ENCODE results near the gene BEND3. TPM values are rescaled to one million over a fixed set of nuclear protein-coding genes. Genes with fewer than 3 reads are reported as not detected.
"Not testable (repeated sequence)": the region's sequence is repeated elsewhere in the genome, so short reads cannot be mapped to it uniquely, and the experiment has no call there.

Gene BEND3
- total and polyA plus RNA-seq, 4 donors, result 2.3 to 4.3 (median 3.4) TPM

DNA sequence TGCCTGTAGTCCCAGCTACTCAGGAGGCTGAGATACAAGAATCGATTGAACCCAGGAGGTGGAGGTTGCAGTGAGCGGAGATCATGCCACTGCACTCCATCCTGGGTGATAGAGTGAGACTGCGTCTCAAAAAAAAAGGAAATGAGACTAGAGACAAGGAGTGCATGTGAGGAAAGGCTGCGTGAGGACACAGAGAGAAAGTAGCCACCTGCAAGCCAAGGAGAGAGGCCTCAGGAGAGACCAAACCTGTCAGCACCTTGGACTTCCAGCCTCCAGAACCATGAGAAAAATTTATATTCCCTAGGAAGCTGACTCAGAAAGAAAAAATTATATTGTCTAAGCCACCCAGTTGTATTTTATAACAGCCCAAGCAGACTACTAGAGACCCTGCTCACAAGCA lies 7.4 kb upstream of the BEND3 start:
- Histone ChIP-seq H3K27me3 (ENCODE audit: control insufficient read depth, insufficient read depth, low read length) (no peaks in the 10 kb centered on the region), H3K9me3 (ENCODE audit: control insufficient read depth, insufficient read depth, low read length) (no peaks in the 10 kb centered on the region), H3K4me3 (ENCODE audit: low read depth, low read length) (no peak overlapping the region), H3K27ac (ENCODE audit: low read depth, low read length) (no peak overlapping the region), H3K36me3 (ENCODE audit: control insufficient read depth, insufficient read depth, low read length) (no peaks in the 10 kb centered on the region), H3K4me1 (ENCODE audit: control insufficient read depth, insufficient read depth, low read length) (no peaks in the 10 kb centered on the region)
- 89% methylated on average over 4 of the region's 4 CpGs for WGBS (ENCODE audit: insufficient coverage)
- DNase-seq (ENCODE audit: low read depth in 4 of 6, low spot score in 6 of 6), result no peak

DNA sequence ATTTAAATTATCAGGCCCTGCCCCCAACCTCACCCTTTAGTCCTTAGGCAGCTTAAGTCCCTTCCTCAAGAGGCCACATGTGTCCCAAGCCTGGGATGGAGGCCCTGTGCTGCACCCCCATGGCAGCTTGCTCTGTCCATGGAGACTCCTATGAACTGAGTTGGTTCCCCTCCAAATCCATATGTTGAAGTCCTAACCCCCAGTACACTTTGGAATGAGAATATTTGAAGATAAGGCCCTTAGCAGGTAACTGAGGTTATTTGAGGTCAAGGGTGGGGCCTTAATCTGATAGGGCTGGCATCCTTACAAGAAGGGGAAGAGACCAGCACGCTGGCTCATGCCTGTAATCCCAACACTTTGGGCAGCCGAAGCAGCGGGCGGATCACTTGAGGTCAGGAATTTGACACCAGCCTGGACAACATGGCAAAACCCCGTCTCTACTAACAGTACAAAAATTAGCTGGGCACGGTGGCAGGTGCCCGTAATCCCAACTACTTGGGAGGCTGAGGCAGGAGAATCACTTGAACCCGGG lies 6.7 kb upstream of the BEND3 start:
- no peak overlapping the region for H3K27ac ChIP-seq (ENCODE audit: low read depth, low read length)
- H3K4me3 ChIP-seq (ENCODE audit: low read depth, low read length), result no peak overlapping the region
- DNase-seq (ENCODE audit: low read depth in 4 of 6, low spot score in 6 of 6), result no peak
- no peaks in the 10 kb centered on the region for H3K27me3 ChIP-seq (ENCODE audit: control insufficient read depth, insufficient read depth, low read length)
- H3K9me3 ChIP-seq (ENCODE audit: control insufficient read depth, insufficient read depth, low read length), result no peaks in the 10 kb centered on the region
- H3K4me1 ChIP-seq (ENCODE audit: control insufficient read depth, insufficient read depth, low read length), result no peaks in the 10 kb centered on the region
- 100% methylated on average over 3 of the region's 8 CpGs for WGBS (ENCODE audit: insufficient coverage)
- no peaks in the 10 kb centered on the region for H3K36me3 ChIP-seq (ENCODE audit: control insufficient read depth, insufficient read depth, low read length)

DNA sequence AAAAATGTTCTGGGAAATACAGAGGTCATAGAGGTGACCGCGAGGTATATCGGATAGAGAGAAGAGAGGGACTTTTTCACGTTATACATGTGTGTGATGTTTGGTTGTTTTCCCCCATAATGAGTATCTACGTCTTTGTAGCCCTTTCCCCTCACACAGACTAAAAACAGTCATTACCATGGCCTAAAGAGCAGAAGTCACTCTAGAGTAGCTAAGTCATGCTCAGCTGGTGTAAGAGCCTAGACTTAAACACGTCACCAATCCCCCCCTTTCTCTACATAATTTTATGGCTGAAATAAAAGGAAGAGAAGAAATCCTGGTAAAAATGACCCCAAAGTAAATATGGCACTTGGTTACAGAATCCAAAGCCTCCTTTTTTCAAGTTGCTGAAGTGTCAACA lies 6.0 kb upstream of the BEND3 start:
- Histone ChIP-seq H3K9me3 (ENCODE audit: control insufficient read depth, insufficient read depth, low read length) (no peaks in the 10 kb centered on the region), H3K27me3 (ENCODE audit: control insufficient read depth, insufficient read depth, low read length) (no peaks in the 10 kb centered on the region)
- no CpG with 5 or more reads among the region's 6 CpGs for WGBS (ENCODE audit: insufficient coverage)

DNA sequence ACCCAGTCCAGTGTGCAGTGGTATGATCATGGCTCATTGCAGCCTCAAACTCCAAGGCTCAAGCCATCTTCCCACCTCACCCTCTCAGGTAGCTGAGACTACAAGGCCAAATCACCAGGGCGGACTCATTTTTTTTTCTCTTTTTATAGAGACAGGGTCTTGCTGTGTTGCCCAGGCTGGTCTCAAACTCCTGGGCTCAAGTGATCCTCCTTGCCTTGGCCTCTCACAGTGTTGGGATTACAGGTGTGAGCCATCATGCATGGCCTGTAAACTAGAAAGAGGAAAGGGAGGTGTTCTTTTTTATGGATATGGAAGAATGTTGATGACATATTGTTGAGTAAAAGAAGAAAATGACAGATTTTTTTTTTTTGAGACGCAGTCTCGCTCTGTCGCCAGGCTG lies 5.1 kb upstream of the BEND3 start:
- Histone ChIP-seq H3K27ac (ENCODE audit: low read depth, low read length) (no peak overlapping the region), H3K27me3 (ENCODE audit: control insufficient read depth, insufficient read depth, low read length) (no peaks in the 10 kb centered on the region), H3K4me1 (ENCODE audit: control insufficient read depth, insufficient read depth, low read length) (peaks cover 6% of the 10 kb centered on the region), H3K36me3 (ENCODE audit: control insufficient read depth, insufficient read depth, low read length) (no peaks in the 10 kb centered on the region), H3K4me3 (ENCODE audit: low read depth, low read length) (no peak overlapping the region), H3K9me3 (ENCODE audit: control insufficient read depth, insufficient read depth, low read length) (no peaks in the 10 kb centered on the region)
- 100% methylated on average over 1 of the region's 4 CpGs for WGBS (ENCODE audit: insufficient coverage)
- DNase-seq (ENCODE audit: low read depth in 4 of 6, low spot score in 6 of 6), result no peak

More for the DNA sequence above, 6.0 kb upstream of the BEND3 start:
- no peak for DNase-seq (ENCODE audit: low read depth in 4 of 6, low spot score in 6 of 6)
- Histone ChIP-seq H3K4me3 (ENCODE audit: low read depth, low read length) (no peak overlapping the region), H3K27ac (ENCODE audit: low read depth, low read length) (no peak overlapping the region), H3K4me1 (ENCODE audit: control insufficient read depth, insufficient read depth, low read length) (peaks cover 2% of the 10 kb centered on the region), H3K36me3 (ENCODE audit: control insufficient read depth, insufficient read depth, low read length) (no peaks in the 10 kb centered on the region)

DNA sequence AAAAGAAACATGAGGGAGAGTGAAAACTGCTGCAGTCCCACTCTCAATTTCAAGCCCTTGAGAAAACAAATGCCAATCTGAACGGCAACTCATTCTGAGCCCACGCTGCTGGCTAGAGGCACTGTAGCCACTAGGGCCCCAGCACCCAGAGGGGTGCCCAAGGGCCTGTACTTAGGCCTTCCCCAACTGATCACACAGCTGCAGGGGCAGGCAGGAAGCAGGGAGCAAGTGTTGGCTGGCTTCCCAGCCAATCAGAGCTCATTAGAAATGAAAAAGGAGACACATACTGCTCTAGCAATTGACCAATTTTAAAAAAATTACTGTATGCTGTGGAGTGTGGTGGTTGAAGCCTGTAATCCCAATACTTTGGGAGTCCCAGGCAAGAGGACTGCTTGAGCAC lies 3.7 kb upstream of the BEND3 start:
- H3K4me3 ChIP-seq (ENCODE audit: low read depth, low read length), result no peak overlapping the region
- 14% methylated on average over 2 of the region's 2 CpGs for WGBS (ENCODE audit: insufficient coverage)
- no peaks in the 10 kb centered on the region for H3K36me3 ChIP-seq (ENCODE audit: control insufficient read depth, insufficient read depth, low read length)
- no peak for DNase-seq (ENCODE audit: low read depth in 4 of 6, low spot score in 6 of 6)
- no peaks in the 10 kb centered on the region for H3K9me3 ChIP-seq (ENCODE audit: control insufficient read depth, insufficient read depth, low read length)
- peaks cover 7% of the 10 kb centered on the region for H3K4me1 ChIP-seq (ENCODE audit: control insufficient read depth, insufficient read depth, low read length)
- no peak overlapping the region for H3K27ac ChIP-seq (ENCODE audit: low read depth, low read length)
- H3K27me3 ChIP-seq (ENCODE audit: control insufficient read depth, insufficient read depth, low read length), result no peaks in the 10 kb centered on the region

DNA sequence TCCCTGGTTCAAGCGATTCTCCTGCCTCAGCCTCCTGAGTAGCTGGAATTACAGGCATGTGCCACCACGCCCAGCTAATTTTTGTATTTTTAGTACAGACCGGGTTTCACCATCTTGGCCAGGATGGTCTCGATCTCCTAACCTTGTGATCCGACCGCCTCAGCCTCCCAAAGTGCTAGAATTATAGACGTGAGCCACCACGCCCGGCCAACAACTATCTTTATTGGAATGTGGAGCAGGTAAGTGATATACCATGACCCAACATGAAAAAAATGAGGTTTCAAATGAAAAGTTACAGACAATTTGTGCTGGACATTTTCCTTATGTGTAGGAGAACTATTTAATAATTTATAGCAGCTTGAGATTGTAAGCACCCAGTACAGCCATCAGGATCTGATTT lies 3.2 kb upstream of the BEND3 start:
- not testable (repeated sequence) for H3K27ac ChIP-seq (ENCODE audit: low read depth, low read length); H3K27me3 ChIP-seq (ENCODE audit: control insufficient read depth, insufficient read depth, low read length); H3K9me3 ChIP-seq (ENCODE audit: control insufficient read depth, insufficient read depth, low read length); DNase-seq (ENCODE audit: low read depth in 4 of 6, low spot score in 6 of 6); H3K36me3 ChIP-seq (ENCODE audit: control insufficient read depth, insufficient read depth, low read length); H3K4me3 ChIP-seq (ENCODE audit: low read depth, low read length)
- H3K4me1 ChIP-seq (ENCODE audit: control insufficient read depth, insufficient read depth, low read length), result peaks cover 11% of the 10 kb centered on the region
- WGBS (ENCODE audit: insufficient coverage), result over 99% methylated on average over 9 of the region's 9 CpGs

DNA sequence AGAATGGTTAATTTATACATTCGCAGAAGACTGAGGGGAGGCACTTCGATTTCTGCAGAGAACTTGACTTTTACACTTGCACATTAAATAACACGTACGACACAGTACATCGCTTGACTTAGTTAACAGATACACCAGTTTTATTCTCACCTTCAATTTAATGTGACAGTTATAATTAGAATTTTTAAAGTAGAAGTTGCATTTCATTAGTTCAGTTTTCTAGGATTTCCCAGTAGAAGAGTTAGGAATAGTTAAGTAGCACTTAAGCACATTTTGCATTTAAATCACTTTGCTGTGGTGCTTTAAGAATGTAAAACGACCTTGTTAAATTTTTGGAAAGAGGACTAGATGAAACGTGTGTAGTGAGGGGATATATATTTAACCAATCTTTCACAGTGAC lies 1.6 kb upstream of the BEND3 start:
- peaks cover 19% of the 10 kb centered on the region for H3K4me1 ChIP-seq (ENCODE audit: control insufficient read depth, insufficient read depth, low read length)
- no CpG with 5 or more reads among the region's 7 CpGs for WGBS (ENCODE audit: insufficient coverage)
- DNase-seq (ENCODE audit: low read depth in 4 of 6, low spot score in 6 of 6), result peak in 1 of 6 donors; percentile 54
- peak overlapping the region; percentile 63 for H3K4me3 ChIP-seq (ENCODE audit: low read depth, low read length)
- H3K36me3 ChIP-seq (ENCODE audit: control insufficient read depth, insufficient read depth, low read length), result no peaks in the 10 kb centered on the region
- no peaks in the 10 kb centered on the region for H3K27me3 ChIP-seq (ENCODE audit: control insufficient read depth, insufficient read depth, low read length)
- H3K27ac ChIP-seq (ENCODE audit: low read depth, low read length), result no peak overlapping the region
- H3K9me3 ChIP-seq (ENCODE audit: control insufficient read depth, insufficient read depth, low read length), result no peaks in the 10 kb centered on the region

DNA sequence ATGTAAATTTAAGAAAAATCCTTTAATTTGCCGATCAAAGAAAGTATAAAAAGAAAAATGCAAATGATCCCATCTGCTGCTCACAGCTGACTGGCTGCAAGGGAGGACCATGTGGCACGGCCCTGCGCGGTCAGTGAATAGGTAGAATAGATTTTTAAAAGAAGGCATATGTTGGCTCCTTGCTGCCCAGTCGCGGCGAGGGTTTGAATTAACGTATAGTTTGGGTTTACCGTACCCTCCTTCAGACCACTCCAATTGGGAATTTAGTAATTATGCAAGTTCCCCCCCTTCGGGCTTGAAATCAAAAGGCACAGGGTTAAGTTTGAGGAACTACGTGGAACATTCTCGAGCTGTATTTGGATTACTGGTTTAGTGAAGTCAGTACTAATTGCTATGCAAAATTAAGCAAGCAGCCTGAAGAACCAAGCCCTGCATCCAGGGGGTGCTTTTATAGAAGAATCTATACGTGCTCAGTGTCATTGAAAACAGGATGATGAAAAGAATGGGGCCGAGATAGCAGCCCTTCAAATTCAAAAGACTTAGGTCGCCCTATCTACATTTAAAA lies 1.1 kb upstream of the BEND3 start:
- Histone ChIP-seq H3K36me3 (ENCODE audit: control insufficient read depth, insufficient read depth, low read length) (no peaks in the 10 kb centered on the region), H3K27ac (ENCODE audit: low read depth, low read length) (peak overlapping the region; percentile 86), H3K9me3 (ENCODE audit: control insufficient read depth, insufficient read depth, low read length) (no peaks in the 10 kb centered on the region), H3K27me3 (ENCODE audit: control insufficient read depth, insufficient read depth, low read length) (no peaks in the 10 kb centered on the region), H3K4me1 (ENCODE audit: control insufficient read depth, insufficient read depth, low read length) (peaks cover 19% of the 10 kb centered on the region), H3K4me3 (ENCODE audit: low read depth, low read length) (peak overlapping the region; percentile 63)
- DNase-seq (ENCODE audit: low read depth in 4 of 6, low spot score in 6 of 6), result peak in 3 of 6 donors; percentile 25 to 84 (median 77)
- WGBS (ENCODE audit: insufficient coverage), result 0% methylated on average over 6 of the region's 15 CpGs

DNA sequence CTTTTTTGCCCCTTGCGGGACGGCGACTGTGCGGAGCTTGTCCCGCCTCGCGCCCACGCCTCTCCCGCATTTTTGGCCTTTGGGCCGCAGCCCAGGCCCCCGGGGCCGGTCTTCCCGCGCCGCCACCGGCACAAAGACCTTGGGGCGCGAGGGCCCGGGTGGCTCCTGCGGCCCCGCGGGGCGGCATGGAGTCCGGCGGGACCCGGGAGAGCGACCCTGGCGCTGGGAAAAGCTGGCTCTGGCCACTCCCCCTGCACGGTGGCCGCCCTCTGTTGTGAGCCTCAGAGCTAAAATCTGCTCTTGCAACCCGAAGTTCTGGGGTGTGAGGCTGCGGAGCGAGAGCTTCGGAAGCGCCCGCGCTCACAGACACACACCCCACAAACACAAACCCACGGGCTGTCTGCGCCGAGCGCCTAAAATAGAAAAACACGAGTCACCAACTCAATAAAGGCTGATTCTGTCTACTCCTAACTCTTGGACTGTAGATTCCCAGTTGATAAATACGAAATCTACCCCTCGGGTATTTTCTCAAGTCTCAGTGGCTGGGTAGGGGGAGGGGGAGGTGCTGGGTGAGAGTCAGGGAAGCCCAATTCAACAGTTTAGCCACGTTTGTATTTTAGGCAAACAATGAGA lies 496 bp upstream of the BEND3 start:
- DNase-seq (ENCODE audit: low read depth in 4 of 6, low spot score in 6 of 6), result peak in 3 of 6 donors; percentile 30 to 79 (median 37)

More for the DNA sequence above, 496 bp upstream of the BEND3 start:
- Histone ChIP-seq H3K4me1 (ENCODE audit: control insufficient read depth, insufficient read depth, low read length) (peaks cover 19% of the 10 kb centered on the region), H3K36me3 (ENCODE audit: control insufficient read depth, insufficient read depth, low read length) (no peaks in the 10 kb centered on the region), H3K27me3 (ENCODE audit: control insufficient read depth, insufficient read depth, low read length) (no peaks in the 10 kb centered on the region), H3K9me3 (ENCODE audit: control insufficient read depth, insufficient read depth, low read length) (no peaks in the 10 kb centered on the region), H3K4me3 (ENCODE audit: low read depth, low read length) (peak overlapping the region; percentile 63), H3K27ac (ENCODE audit: low read depth, low read length) (peak overlapping the region; percentile 86)
- WGBS (ENCODE audit: insufficient coverage), result 0% methylated on average over 35 of the region's 45 CpGs
